ENCODE measurements around the gene SERINC5. TPM values are rescaled to one million over a fixed set of nuclear protein-coding genes. Genes with fewer than 3 reads are reported as not detected.

The SERINC5 gene
- total and polyA plus RNA-seq, 2 donors (not counting 3 experiments of a cell fraction or from before 2014, with no cell fraction given): 3.2 to 10.1 TPM

- H4K20me1 ChIP-seq (replicated peaks; ENCODE audit: control insufficient read depth, extremely low read depth, insufficient read depth, low read length): no peaks in the 10 kb centered on the region
- DNase-seq (ENCODE audit: low read depth, low spot score) (no peak), FAIRE-seq (no peak)
- H3K27me3 ChIP-seq (ENCODE audit: control insufficient read depth in 2 of 2, insufficient read depth in 2 of 2, low read length in 2 of 2): no peaks in the 10 kb centered on the region
- H3K4me3 ChIP-seq (replicated peaks in 1 of 3; ENCODE audit: insufficient read depth in 1 of 3, low read depth in 1 of 3, low read length in 3 of 3): no peak overlapping the region
- no peaks in the 10 kb centered on the region for H3K9me3 ChIP-seq (replicated peaks; ENCODE audit: control insufficient read depth, insufficient read depth, low read length)
- intact Hi-C loops (cut with micrococcal nuclease): no loop called here
- H3K4me2 ChIP-seq (ENCODE audit: insufficient read depth, low read length): no peak overlapping the region
- no TSS peak for BruUV-seq (replicated peaks)
- TF ChIP-seq MAX (IDR thresholded peaks at IDR 0.05; ENCODE audit: insufficient read depth, insufficient read length) (no peak), MYC (IDR thresholded peaks at IDR 0.05; ENCODE audit: low read depth, low read length) (no peak), CTCF (IDR thresholded peaks at IDR 0.05; ENCODE audit: extremely low read depth in 1 of 2, insufficient read depth in 1 of 2, low read depth in 1 of 2, low read length in 2 of 2) (no peak), POLR2A (IDR thresholded peaks at IDR 0.05; ENCODE audit: low read depth, low read length) (no peak), EZH2 (IDR thresholded peaks at IDR 0.05; ENCODE audit: borderline replicate concordance, low read depth, low read length, severe bottlenecking) (no peak), FOS (IDR thresholded peaks at IDR 0.05; ENCODE audit: borderline replicate concordance, insufficient read depth, low read length) (no peak), GATA2 (IDR thresholded peaks at IDR 0.05; ENCODE audit: insufficient read depth, insufficient read length, low read depth, low read length) (no peak), POLR2AphosphoS5 (IDR thresholded peaks at IDR 0.05; ENCODE audit: insufficient read depth, low read depth, low read length) (no peak), JUN (IDR thresholded peaks at IDR 0.05; ENCODE audit: borderline replicate concordance, insufficient read depth, insufficient read length, low read depth) (no peak)
- H3K27ac ChIP-seq (ENCODE audit: insufficient read depth, low read depth, low read length): no peak overlapping the region
- H2AFZ ChIP-seq (ENCODE audit: low read depth, low read length): no peak overlapping the region
- CTCF ChIA-PET: interaction anchor here (4.0 kb wide), 1 partner anchor 14 kb away, joined by 16 read pairs; no protein-coding TSS in a partner anchor
- POLR2A ChIA-PET: no interaction called here
- H3K36me3 ChIP-seq (ENCODE audit: control insufficient read depth in 2 of 2, extremely low read depth in 1 of 2, insufficient read depth in 2 of 2, low read length in 2 of 2): no peaks in the 10 kb centered on the region
- H3K9ac ChIP-seq (replicated peaks; ENCODE audit: extremely low read depth, insufficient read depth, low read length): no peak overlapping the region
- no peaks in the 10 kb centered on the region for H3K4me1 ChIP-seq (ENCODE audit: control insufficient read depth, extremely low read depth, insufficient read depth, low read length)
- H3K9me1 ChIP-seq (replicated peaks; ENCODE audit: control insufficient read depth, extremely low read depth, insufficient read depth, low read length): no peaks in the 10 kb centered on the region
- H3K79me2 ChIP-seq (ENCODE audit: control insufficient read depth, insufficient read depth, low read length): no peaks in the 10 kb centered on the region
- dilution Hi-C loops (cut with MboI; ENCODE audit: extremely low pct_ligation_motif_present, low sequenced_read_pairs): no loop called here
These were observed 186.5 kb downstream of the SERINC5 start for GRCh38 chr5:80069251-80069800.

Measured in endothelial cell of umbilical vein (primary cell).